RPMI7951 (cell line): Measurements from ENCODE around the gene ADAMTS16. TPM values are rescaled to one million over a fixed set of nuclear protein-coding genes. Genes with fewer than 3 reads are reported as not detected.
A peak's percentile ranks its signal among the peaks of the same experiment; 100 is the strongest.

ENCODE experiments used
- DNase-seq: peaks from one replicate; pipeline ENCODE4 v3.0.0-alpha.2; 2012; ENCODE audit warnings: low read depth
- total RNA-seq: library from RNA; depleted of rRNA; stranded (reverse); fragments of >200 nt; shearing (Covaris generic); gene quantifications from 2 replicates; pipeline ENCODE4 v1.2.3, GENCODE V29; 2014

The ADAMTS16 gene
- total RNA-seq, 1 experiment from 2014 or later, result 3.4 TPM

- peak; percentile 94 for DNase-seq
Measured at GRCh38 chr5:5315068-5315980, 175.2 kb downstream of the ADAMTS16 start.

GRCh38 chr5:5316334-5316733, 176.2 kb downstream of the ADAMTS16 start:
- DNase-seq, result peak; percentile 92

GRCh38 chr5:5317976-5318375, 177.8 kb downstream of the ADAMTS16 start:
- DNase-seq, result no peak

GRCh38 chr5:5318426-5319190, 178.5 kb downstream of the ADAMTS16 start:
- DNase-seq, result peak; percentile 75

GRCh38 chr5:5320062-5320805, 180.1 kb downstream of the ADAMTS16 start:
- DNase-seq, result no peak

GRCh38 chr5:5321137-5321536, 181.0 kb downstream of the ADAMTS16 start:
- DNase-seq, result no peak

- no peak for DNase-seq
Measured at GRCh38 chr5:5323551-5323950, 183.4 kb downstream of the ADAMTS16 start.

- DNase-seq, result no peak
Measured at GRCh38 chr5:5326115-5326758, 186.1 kb downstream of the ADAMTS16 start.

GRCh38 chr5:5327126-5327525, 187.0 kb downstream of the ADAMTS16 start:
- DNase-seq, result no peak

GRCh38 chr5:5330728-5331452, 190.8 kb downstream of the ADAMTS16 start:
- no peak for DNase-seq

- DNase-seq, result peak; percentile 97
Measured at GRCh38 chr5:5331848-5332247, 191.7 kb downstream of the ADAMTS16 start.

GRCh38 chr5:5332287-5332686, 192.2 kb downstream of the ADAMTS16 start:
- no peak for DNase-seq

- peak; percentile 41 for DNase-seq
Measured at GRCh38 chr5:5335107-5335506, 195.0 kb downstream of the ADAMTS16 start.

- DNase-seq, result peak; percentile 92
Measured at GRCh38 chr5:5335700-5336264, 195.7 kb downstream of the ADAMTS16 start.

GRCh38 chr5:5339257-5339656, 199.1 kb downstream of the ADAMTS16 start:
- no peak for DNase-seq

GRCh38 chr5:5340206-5340729, 200.1 kb downstream of the ADAMTS16 start:
- DNase-seq, result peak; percentile 98

- peak; percentile 78 for DNase-seq
Measured at GRCh38 chr5:5341531-5342292, 201.6 kb downstream of the ADAMTS16 start.

GRCh38 chr5:5342784-5343183, 202.7 kb downstream of the ADAMTS16 start:
- peak; percentile 71 for DNase-seq

GRCh38 chr5:5343568-5343967, 203.4 kb downstream of the ADAMTS16 start:
- no peak for DNase-seq
